Activated CD8-positive, alpha-beta memory T cell treated with anti-CD3 and anti-CD28 coated beads, Interleukin-2, amount 50 U/mL, for 48 hours (primary cell): Measurements from ENCODE around the gene MVB12B.

Source experiments
- DNase-seq: peaks from one replicate; pipeline ENCODE4 v3.0.0-alpha.2; 2020

Gene MVB12B

GRCh38 chr9:126436545-126437267 lies 110.1 kb downstream of the MVB12B start:
- DNase-seq, result peak; percentile 26

- DNase-seq, result no peak
These were observed 110.6 kb downstream of the MVB12B start for GRCh38 chr9:126437268-126437666.

- DNase-seq, result no peak
These were observed 111.1 kb downstream of the MVB12B start for GRCh38 chr9:126437701-126438100.

- DNase-seq, result peak; percentile 52
These were observed 112.2 kb downstream of the MVB12B start for GRCh38 chr9:126438741-126439401.

- no peak for DNase-seq
These were observed 112.8 kb downstream of the MVB12B start for GRCh38 chr9:126439402-126439765.

GRCh38 chr9:126439883-126440653 lies 113.4 kb downstream of the MVB12B start:
- peak; percentile 48 for DNase-seq

GRCh38 chr9:126440940-126441339 lies 114.3 kb downstream of the MVB12B start:
- peak; percentile 10 for DNase-seq

GRCh38 chr9:126442636-126443035 lies 116.0 kb downstream of the MVB12B start:
- peak; percentile 26 for DNase-seq

- DNase-seq, result peak; percentile 28
These were observed 116.5 kb downstream of the MVB12B start for GRCh38 chr9:126443144-126443543.

- DNase-seq, result peak; percentile 34
These were observed 121.5 kb downstream of the MVB12B start for GRCh38 chr9:126448136-126448535.

GRCh38 chr9:126448865-126449577 lies 122.4 kb downstream of the MVB12B start:
- peak; percentile 41 for DNase-seq

- peak; percentile 43 for DNase-seq
These were observed 123.4 kb downstream of the MVB12B start for GRCh38 chr9:126449725-126450667.

- DNase-seq, result peak; percentile 43
These were observed 124.1 kb downstream of the MVB12B start for GRCh38 chr9:126450668-126451205.

- peak; percentile 28 for DNase-seq
These were observed 124.8 kb downstream of the MVB12B start for GRCh38 chr9:126451316-126451885.

- DNase-seq, result peak; percentile 33
These were observed 125.5 kb downstream of the MVB12B start for GRCh38 chr9:126452106-126452505.

- DNase-seq, result peak; percentile 41
These were observed 126.7 kb downstream of the MVB12B start for GRCh38 chr9:126453156-126453963.

- peak; percentile 23 for DNase-seq
These were observed 127.6 kb downstream of the MVB12B start for GRCh38 chr9:126454215-126454614.

- peak; percentile 8 for DNase-seq
These were observed 128.2 kb downstream of the MVB12B start for GRCh38 chr9:126454795-126455194.

- DNase-seq, result peak; percentile 8
These were observed 130.0 kb downstream of the MVB12B start for GRCh38 chr9:126456441-126457174.

- DNase-seq, result peak; percentile 34
These were observed 130.5 kb downstream of the MVB12B start for GRCh38 chr9:126457175-126457547.
